Ramos (cell line): ENCODE results near the gene GALNTL6.
"Not testable (repeated sequence)": the region's sequence is repeated elsewhere in the genome, so short reads cannot be mapped to it uniquely, and the experiment has no call there.

Experiments used
- in situ Hi-C: fragments of 300-500 bp; cut with MboI; formaldehyde crosslinking; loops from one replicate; pipeline ENCODE4 v1.14.3; 2022; ENCODE audit warnings: low sequenced_read_pairs; ENCODE audit not compliant: unreplicated experiment

The GALNTL6 gene

GRCh38 chr4:172777729-172778431 is 964.7 kb downstream of the GALNTL6 start:
- in situ Hi-C loops: no loop called here

- in situ Hi-C loops: no loop called here
Observed at GRCh38 chr4:172778583-172778982, 965.4 kb downstream of the GALNTL6 start.

GRCh38 chr4:172780566-172781081 is 967.4 kb downstream of the GALNTL6 start:
- in situ Hi-C loops: no loop called here

GRCh38 chr4:172785613-172786012 is 972.4 kb downstream of the GALNTL6 start:
- in situ Hi-C loops: no loop called here

GRCh38 chr4:172786039-172786792 is 973.0 kb downstream of the GALNTL6 start:
- in situ Hi-C loops: no loop called here

- in situ Hi-C loops: no loop called here
Observed at GRCh38 chr4:172787111-172787510, 973.9 kb downstream of the GALNTL6 start.

GRCh38 chr4:172791841-172792240 is 978.6 kb downstream of the GALNTL6 start:
- in situ Hi-C loops: no loop called here

GRCh38 chr4:172793565-172794306 is 980.5 kb downstream of the GALNTL6 start:
- in situ Hi-C loops: no loop called here

- in situ Hi-C loops: no loop called here
Observed at GRCh38 chr4:172794307-172794703, 981.1 kb downstream of the GALNTL6 start.

GRCh38 chr4:172797281-172797680 is 984.1 kb downstream of the GALNTL6 start:
- in situ Hi-C loops: not testable (repeated sequence)

- in situ Hi-C loops: no loop called here
Observed at GRCh38 chr4:172802032-172802431, 988.8 kb downstream of the GALNTL6 start.

GRCh38 chr4:172806841-172807240 is 993.6 kb downstream of the GALNTL6 start:
- in situ Hi-C loops: no loop called here

GRCh38 chr4:172808196-172808595 is 995.0 kb downstream of the GALNTL6 start:
- in situ Hi-C loops: no loop called here

GRCh38 chr4:172809319-172809718 is 996.1 kb downstream of the GALNTL6 start:
- in situ Hi-C loops: no loop called here

- in situ Hi-C loops: no loop called here
Observed at GRCh38 chr4:172813359-172813923, 1000.2 kb downstream of the GALNTL6 start.

GRCh38 chr4:172815499-172816164 is 1002.4 kb downstream of the GALNTL6 start:
- in situ Hi-C loops: no loop called here

- in situ Hi-C loops: no loop called here
Observed at GRCh38 chr4:172818901-172819300, 1005.7 kb downstream of the GALNTL6 start.

- in situ Hi-C loops: no loop called here
Observed at GRCh38 chr4:172819353-172819752, 1006.1 kb downstream of the GALNTL6 start.

GRCh38 chr4:172822331-172822730 is 1009.1 kb downstream of the GALNTL6 start:
- in situ Hi-C loops: no loop called here

- in situ Hi-C loops: no loop called here
Observed at GRCh38 chr4:172826346-172826745, 1013.1 kb downstream of the GALNTL6 start.
